GM19467 (cell line): ENCODE data around the gene PGGHG.

Experiments used
- ATAC-seq: cut with Tn5 transposase; IDR thresholded peaks from one replicate; pipeline ENCODE4 v1.9.1; 2021; ENCODE audit warnings: mild to moderate bottlenecking, moderate library complexity; ENCODE audit not compliant: unreplicated experiment

Gene PGGHG

DNA sequence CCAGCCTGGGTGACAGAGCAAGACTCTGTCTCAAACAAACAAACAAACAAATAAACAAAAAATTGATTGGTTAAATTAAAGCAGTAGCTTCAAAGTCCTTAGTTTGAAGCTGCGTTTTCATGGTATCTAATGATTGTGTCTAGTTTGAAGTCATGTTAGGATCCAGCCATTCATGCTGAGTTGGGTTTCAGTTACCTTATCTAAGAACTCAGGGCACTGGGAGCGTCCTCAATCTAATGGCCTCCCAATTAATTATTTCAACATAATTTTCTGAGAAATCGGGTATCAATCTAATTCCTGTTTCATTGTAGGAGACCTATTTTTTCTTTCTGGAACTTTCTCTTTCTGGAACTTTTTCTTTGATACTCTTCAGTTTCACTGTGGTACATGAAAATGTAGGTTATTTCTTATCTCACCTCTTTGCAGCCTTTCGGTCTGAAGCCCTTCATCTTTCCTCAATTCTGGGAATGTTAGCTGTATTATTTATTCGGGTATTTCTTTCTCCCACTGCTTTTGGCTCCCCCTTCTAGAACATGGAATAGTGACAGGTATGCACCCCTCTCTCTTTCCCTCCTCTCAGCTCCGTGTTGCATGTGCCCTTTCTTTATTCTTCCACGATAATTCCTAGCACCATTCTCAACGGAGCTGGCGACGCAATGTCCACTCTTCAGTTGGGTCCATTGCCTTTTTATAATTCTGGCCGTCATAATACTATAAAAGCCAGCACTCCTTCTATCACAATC is 56.1 kb downstream of the PGGHG start:
- ATAC-seq: no peak
